Lower lobe of right lung (tissue), 2 donors: ENCODE measurements around the gene TMEM178B. TPM values are rescaled to one million over a fixed set of nuclear protein-coding genes. Genes with fewer than 3 reads are reported as not detected.

Source experiments
- ATAC-seq, 2 donors: fragments of 200-7000 bp; cut with Tn5 transposase; one replicate each; pipeline ENCODE4 v1.9.1; 2020 to 2022; ENCODE audit warnings: mild to moderate bottlenecking in 2 of 2, moderate library complexity in 2 of 2
- DNase-seq: peaks from one replicate; pipeline ENCODE4 v3.0.0-alpha.2; 2020
- H3K27ac ChIP-seq: fragments of 200-600 bp; one replicate; pipeline ENCODE4 v1.8.0; 2022
- H3K27me3 ChIP-seq: fragments of 200-600 bp; one replicate; pipeline ENCODE4 v1.8.0; 2022; ENCODE audit warnings: low read depth
- H3K36me3 ChIP-seq: fragments of 200-600 bp; one replicate; pipeline ENCODE4 v1.8.0; 2022; ENCODE audit warnings: mild to moderate bottlenecking
- H3K4me1 ChIP-seq: fragments of 200-600 bp; one replicate; pipeline ENCODE4 v1.8.0; 2022
- H3K4me3 ChIP-seq: fragments of 200-600 bp; one replicate; pipeline ENCODE4 v1.8.0; 2022; ENCODE audit warnings: mild to moderate bottlenecking
- H3K9me3 ChIP-seq: fragments of 200-600 bp; one replicate; pipeline ENCODE4 v1.8.0; 2022
- intact Hi-C: fragments of 100-400 bp; cut with DNase I; formaldehyde crosslinking; loops from one replicate; pipeline ENCODE4 v1.11.0; 2022
- total RNA-seq: library from RNA; stranded (reverse); fragmentation: NEBNext Ultra II Directional; extraction: Animal tissue kit (Norgen Biotek cat#: 25700); gene quantifications from one replicate; pipeline ENCODE4 v1.2.1, GENCODE V29; 2021
- TF ChIP-seq, protein P1 (sequence below): fragments of 200-600 bp; IDR thresholded peaks from one replicate; pipeline ENCODE4 v1.8.0; 2022; ENCODE audit warnings: antibody characterized with exemption, mild to moderate bottlenecking
- donor health status: DM: no; HTN: yes; CAD: no; lungs with severe emphysema.

Gene TMEM178B
- total RNA-seq, 1 donor from 2014 or later, result 0.18 TPM

DNA sequence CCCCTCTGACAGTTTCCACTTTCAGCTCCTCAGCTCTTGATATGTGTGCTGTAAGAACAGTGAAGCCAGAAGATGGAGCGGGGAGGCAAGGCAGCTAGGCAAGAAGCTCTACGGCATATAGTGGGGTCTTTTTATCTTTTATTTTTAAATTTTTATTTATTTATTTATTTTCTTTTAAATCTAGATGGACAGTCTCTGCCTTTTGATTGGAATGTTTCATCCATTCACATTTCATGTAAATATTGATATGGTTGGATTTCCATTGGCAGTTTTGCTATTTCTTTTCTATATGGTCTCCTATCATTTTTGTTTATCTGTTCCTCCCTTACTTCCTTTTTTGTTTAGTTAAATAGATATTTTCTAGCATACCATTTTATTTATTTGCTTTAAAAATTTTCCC is 183.7 kb downstream of the TMEM178B start:
- H3K27me3 ChIP-seq, result no peaks in the 10 kb centered on the region
- DNase-seq (no peak), ATAC-seq (no peak)
- no peak overlapping the region for H3K27ac ChIP-seq
- no peaks in the 10 kb centered on the region for H3K4me1 ChIP-seq
- H3K9me3 ChIP-seq, result peaks cover 14% of the 10 kb centered on the region
- H3K4me3 ChIP-seq, result no peak overlapping the region
- intact Hi-C loops, result no loop called here
- TF ChIP-seq, protein P1, sequence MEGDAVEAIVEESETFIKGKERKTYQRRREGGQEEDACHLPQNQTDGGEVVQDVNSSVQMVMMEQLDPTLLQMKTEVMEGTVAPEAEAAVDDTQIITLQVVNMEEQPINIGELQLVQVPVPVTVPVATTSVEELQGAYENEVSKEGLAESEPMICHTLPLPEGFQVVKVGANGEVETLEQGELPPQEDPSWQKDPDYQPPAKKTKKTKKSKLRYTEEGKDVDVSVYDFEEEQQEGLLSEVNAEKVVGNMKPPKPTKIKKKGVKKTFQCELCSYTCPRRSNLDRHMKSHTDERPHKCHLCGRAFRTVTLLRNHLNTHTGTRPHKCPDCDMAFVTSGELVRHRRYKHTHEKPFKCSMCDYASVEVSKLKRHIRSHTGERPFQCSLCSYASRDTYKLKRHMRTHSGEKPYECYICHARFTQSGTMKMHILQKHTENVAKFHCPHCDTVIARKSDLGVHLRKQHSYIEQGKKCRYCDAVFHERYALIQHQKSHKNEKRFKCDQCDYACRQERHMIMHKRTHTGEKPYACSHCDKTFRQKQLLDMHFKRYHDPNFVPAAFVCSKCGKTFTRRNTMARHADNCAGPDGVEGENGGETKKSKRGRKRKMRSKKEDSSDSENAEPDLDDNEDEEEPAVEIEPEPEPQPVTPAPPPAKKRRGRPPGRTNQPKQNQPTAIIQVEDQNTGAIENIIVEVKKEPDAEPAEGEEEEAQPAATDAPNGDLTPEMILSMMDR, result no peak
- H3K36me3 ChIP-seq, result no peaks in the 10 kb centered on the region

DNA sequence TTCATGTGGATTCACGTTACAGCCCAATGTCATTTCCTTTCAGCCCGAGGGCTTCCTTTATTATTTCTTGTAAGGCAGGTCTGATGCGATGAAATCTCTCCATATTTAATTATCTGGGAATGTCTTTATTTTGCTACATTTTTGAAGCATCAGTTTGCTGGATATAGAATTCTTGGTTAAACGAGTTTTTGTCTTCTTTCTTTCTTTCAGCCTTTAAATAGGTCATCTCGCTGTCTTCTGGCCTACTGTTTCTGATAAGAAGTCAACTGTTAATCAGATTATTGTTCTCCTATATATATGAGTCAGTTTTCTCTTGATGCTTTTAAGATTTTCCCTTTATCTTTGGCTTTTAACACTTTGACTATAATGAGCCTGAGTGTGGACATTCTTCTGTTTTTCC is 184.7 kb downstream of the TMEM178B start:
- H3K27ac ChIP-seq, result no peak overlapping the region
- H3K4me3 ChIP-seq, result no peak overlapping the region
- H3K4me1 ChIP-seq, result no peaks in the 10 kb centered on the region
- peaks cover 14% of the 10 kb centered on the region for H3K9me3 ChIP-seq
- ATAC-seq, result no peak
- TF ChIP-seq, protein P1, result no peak
- DNase-seq, result no peak
- H3K27me3 ChIP-seq, result no peaks in the 10 kb centered on the region
- intact Hi-C loops, result no loop called here
- H3K36me3 ChIP-seq, result no peaks in the 10 kb centered on the region

DNA sequence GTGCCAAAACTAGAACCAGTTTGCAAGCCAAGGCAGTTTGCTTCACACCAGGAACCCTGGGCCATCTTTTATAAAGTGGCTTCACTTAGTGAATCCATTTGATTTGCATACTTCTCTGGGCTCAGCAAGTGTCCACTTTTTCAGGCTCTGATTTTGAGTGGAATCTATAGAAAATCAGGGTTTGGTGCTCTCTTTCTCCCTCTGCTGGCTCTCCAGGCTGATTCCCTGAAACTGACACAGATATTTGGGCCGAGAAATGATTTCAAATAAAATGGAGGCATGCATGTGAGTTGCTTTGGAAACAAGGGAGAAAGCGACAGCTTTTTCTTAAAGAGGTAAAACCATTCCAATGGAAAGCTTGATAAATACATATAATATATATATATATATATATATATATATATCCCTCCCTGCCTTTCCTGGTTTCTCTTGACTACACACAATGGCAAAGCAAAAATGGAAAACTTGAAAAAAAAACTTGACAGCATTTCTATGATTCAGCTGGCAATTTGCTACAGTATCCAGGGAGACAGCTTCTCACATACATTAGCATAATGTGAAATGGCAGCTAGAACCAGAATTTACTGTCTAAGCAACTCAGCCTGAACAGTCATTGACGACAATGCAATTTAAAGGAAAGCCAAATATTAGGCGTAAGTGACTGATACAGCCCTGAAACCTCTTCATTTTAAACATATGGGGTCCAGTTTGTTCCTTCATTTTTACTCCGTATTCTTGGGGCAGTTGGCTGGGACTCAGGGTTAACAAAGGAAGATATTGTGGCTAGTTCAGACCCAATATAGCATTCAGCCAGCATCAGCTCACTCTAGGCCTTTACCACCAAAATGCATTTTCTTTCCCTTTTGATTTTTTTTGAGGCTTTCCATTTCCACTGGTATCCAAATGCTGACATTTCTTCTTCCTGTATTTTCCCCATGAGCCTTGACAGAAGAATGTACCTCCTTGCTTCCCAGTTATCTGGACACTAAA is 188.5 kb downstream of the TMEM178B start:
- no peaks in the 10 kb centered on the region for H3K4me1 ChIP-seq
- DNase-seq, result no peak
- no peak overlapping the region for H3K27ac ChIP-seq
- H3K36me3 ChIP-seq, result no peaks in the 10 kb centered on the region
- H3K27me3 ChIP-seq, result no peaks in the 10 kb centered on the region
- H3K4me3 ChIP-seq, result no peak overlapping the region
- TF ChIP-seq, protein P1, result no peak
- peaks cover 14% of the 10 kb centered on the region for H3K9me3 ChIP-seq
- ATAC-seq, result no peak
- intact Hi-C loops, result no loop called here

DNA sequence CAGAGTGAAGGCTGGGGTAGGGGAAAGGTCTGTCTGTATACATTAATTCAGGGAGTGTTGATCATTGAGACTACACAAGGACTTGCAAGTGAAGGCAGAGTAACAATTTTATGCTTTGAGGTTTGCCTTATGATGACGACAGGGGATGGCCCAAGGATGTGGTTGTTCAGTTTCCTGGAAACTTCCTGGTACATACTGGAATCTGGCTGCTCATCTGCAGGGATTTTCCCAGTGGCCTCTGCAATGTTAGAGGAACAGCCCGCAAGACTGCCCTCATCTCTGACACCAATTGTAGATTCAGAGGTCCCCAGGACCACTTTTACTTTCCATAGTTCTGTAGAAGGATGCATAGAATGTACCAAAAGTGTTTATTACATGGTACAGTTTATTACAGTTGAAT is 189.6 kb downstream of the TMEM178B start:
- Histone ChIP-seq H3K36me3 (no peaks in the 10 kb centered on the region), H3K9me3 (peaks cover 10% of the 10 kb centered on the region), H3K4me3 (no peak overlapping the region), H3K4me1 (no peaks in the 10 kb centered on the region), H3K27me3 (no peaks in the 10 kb centered on the region), H3K27ac (no peak overlapping the region)
- ATAC-seq, result no peak
- no peak for DNase-seq
- TF ChIP-seq, protein P1, result no peak
- intact Hi-C loops, result no loop called here

DNA sequence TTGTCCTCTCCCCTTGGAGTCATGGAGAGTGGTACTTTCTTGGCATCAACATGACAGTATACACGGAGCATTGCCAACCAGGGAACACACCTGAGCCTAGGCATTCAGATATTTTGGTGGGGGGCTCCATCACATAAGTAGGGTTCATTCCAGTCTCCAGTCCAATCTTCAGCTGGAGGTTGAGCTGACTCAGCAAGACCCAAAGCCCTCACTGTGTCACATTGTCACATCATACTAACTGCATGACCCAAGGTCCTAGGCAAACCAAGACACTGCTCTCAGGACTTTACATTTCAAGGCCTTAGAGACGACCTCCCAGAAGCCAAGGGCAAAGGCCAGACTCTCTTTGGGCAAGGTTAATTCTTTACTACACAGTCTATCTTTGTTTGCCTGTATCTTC is 190.1 kb downstream of the TMEM178B start:
- intact Hi-C loops, result no loop called here
- Histone ChIP-seq H3K4me1 (no peaks in the 10 kb centered on the region), H3K9me3 (peaks cover 5% of the 10 kb centered on the region), H3K36me3 (no peaks in the 10 kb centered on the region), H3K4me3 (no peak overlapping the region), H3K27ac (no peak overlapping the region), H3K27me3 (no peaks in the 10 kb centered on the region)
- DNase-seq (no peak), ATAC-seq (no peak)
- TF ChIP-seq, protein P1, result no peak
